OCI-LY3 (cell line): ENCODE measurements around the gene ACKR4.

ENCODE experiments used
- CTCF ChIP-seq: fragments of 200-600, 300-600 bp; sonication (generic); IDR thresholded peaks from 2 replicates; pipeline ENCODE4 v1.5.1; 2014; ENCODE audit warnings: antibody characterized with exemption, low read length, low read depth
- EZH2phosphoT487 ChIP-seq: fragments of 200-600 bp; shearing (Covaris generic); IDR thresholded peaks from 2 replicates; pipeline ENCODE4 v1.6.1; 2018; ENCODE audit warnings: antibody characterized with exemption, mixed run types, low read depth

- no peak for TF ChIP-seq CTCF
- TF ChIP-seq EZH2phosphoT487 = no peak
Measured at GRCh38 chr3:132563420-132564069, 33.5 kb upstream of the ACKR4 start.
